ENCODE results near the gene ZBED1. TPM values are rescaled to one million over a fixed set of nuclear protein-coding genes. Genes with fewer than 3 reads are reported as not detected.

Gene ZBED1
- polyA plus RNA-seq (2012; ENCODE audit: insufficient read length, low read depth): 15.1 TPM

DNA sequence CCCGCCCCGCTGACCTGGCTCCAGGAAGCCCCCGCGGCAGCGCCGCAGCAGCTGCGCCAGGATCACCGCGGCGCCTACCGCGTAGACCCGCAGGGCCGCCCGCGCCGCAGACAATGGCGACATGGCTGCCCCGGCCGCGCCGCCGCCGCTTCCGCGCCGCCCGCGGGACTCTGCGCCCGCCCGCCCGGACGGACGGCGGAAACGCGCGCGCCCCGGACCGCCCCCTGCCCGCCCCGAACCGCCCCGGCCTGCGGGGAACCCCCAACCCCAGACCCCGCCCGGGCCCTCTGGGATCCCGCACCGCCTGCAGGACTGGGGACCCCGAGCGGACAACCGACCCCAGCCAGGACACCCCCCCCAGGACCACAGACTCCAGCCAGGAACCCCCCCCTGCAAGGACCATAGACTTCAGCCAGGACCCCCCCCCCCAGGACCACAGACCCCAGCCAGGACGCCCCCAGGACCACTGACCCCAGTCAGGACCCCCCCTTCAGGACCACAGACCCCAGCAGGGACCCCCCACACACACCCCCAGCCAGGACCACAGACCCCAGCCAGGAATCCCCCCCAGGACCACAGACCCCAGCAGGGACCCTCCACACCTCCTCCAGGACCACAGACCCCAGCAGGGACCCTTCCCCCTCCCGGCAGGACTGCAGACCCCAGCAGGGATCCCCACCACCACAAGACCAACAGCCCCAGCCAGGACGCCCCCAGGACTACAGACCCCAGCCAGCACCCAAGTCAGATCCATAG, at the start of gene ZBED1, which contains the start of gene DHRSX:
Gene ZBED1, minus strand, starts transcription at position 174 of the 756 bp plus-strand sequence. CDS start 10,257 bp downstream, outside the sequence.
Gene DHRSX, minus strand, starts transcription at position 174 of the 756 bp plus-strand sequence. Its CDS starts 51 bp downstream, at position 123.
- TF ChIP-seq, protein P1, sequence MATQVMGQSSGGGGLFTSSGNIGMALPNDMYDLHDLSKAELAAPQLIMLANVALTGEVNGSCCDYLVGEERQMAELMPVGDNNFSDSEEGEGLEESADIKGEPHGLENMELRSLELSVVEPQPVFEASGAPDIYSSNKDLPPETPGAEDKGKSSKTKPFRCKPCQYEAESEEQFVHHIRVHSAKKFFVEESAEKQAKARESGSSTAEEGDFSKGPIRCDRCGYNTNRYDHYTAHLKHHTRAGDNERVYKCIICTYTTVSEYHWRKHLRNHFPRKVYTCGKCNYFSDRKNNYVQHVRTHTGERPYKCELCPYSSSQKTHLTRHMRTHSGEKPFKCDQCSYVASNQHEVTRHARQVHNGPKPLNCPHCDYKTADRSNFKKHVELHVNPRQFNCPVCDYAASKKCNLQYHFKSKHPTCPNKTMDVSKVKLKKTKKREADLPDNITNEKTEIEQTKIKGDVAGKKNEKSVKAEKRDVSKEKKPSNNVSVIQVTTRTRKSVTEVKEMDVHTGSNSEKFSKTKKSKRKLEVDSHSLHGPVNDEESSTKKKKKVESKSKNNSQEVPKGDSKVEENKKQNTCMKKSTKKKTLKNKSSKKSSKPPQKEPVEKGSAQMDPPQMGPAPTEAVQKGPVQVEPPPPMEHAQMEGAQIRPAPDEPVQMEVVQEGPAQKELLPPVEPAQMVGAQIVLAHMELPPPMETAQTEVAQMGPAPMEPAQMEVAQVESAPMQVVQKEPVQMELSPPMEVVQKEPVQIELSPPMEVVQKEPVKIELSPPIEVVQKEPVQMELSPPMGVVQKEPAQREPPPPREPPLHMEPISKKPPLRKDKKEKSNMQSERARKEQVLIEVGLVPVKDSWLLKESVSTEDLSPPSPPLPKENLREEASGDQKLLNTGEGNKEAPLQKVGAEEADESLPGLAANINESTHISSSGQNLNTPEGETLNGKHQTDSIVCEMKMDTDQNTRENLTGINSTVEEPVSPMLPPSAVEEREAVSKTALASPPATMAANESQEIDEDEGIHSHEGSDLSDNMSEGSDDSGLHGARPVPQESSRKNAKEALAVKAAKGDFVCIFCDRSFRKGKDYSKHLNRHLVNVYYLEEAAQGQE (IDR thresholded peaks at IDR 0.05; ENCODE audit: insufficient read depth in 1 of 2, low read depth in 2 of 2, low read length in 2 of 2): no peak
- peak; percentile 53; the same call in 1 of the 2 replicates for TF ChIP-seq TAF1 (IDR thresholded peaks at IDR 0.05; ENCODE audit: borderline replicate concordance, insufficient read depth, low read length)

- TF ChIP-seq FOXP2 (optimal IDR thresholded peaks at IDR 0.05; ENCODE audit: borderline replicate concordance, extremely low read depth, extremely low read length, insufficient read depth) (no peak), TAF1 (IDR thresholded peaks at IDR 0.05; ENCODE audit: borderline replicate concordance, insufficient read depth, low read length) (no peak)
- TF ChIP-seq, protein P1 (IDR thresholded peaks at IDR 0.05; ENCODE audit: insufficient read depth in 1 of 2, low read depth in 2 of 2, low read length in 2 of 2): no peak
Observed at GRCh38 chrX:2549876-2550275, 49.1 kb upstream of the ZBED1 start.

DNA sequence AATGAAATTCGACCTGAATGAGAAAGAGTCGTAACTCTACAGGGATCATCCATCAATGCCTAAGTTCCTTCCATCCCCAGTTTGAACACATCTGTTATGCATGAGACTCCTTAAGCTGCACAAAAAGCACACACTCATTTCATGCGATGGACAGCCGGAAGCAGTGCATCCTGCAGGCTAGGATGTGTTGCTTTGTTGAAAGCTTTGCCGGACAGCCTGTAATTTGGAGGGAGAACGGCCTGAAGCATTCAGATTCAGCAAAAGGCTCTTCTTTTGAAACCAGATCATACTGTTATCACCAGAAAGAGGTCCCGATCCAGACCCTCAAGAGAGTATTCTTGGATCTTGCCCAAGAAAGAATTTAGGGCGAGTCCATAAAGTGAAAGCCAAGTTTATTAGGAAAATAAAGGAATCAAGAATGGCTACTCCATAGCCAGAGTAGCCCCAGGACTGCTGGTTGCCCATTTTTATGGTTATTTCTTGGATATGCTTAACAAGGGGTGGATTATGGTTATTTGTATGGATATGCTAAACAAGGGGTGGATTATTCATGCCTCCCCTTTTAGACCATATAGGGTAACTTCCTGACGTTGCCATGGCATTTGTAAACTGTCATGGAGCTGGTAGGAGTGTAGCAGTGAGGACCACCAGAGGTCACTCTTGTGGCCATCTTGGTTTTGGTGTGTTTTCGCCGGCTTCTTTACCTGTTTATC, 48.1 kb upstream of the ZBED1 start:
- no peak for TF ChIP-seq TAF1 (IDR thresholded peaks at IDR 0.05; ENCODE audit: borderline replicate concordance, insufficient read depth, low read length)

- TF ChIP-seq, protein P1 (IDR thresholded peaks at IDR 0.05; ENCODE audit: insufficient read depth in 1 of 2, low read depth in 2 of 2, low read length in 2 of 2): no peak
- TF ChIP-seq TAF1 (IDR thresholded peaks at IDR 0.05; ENCODE audit: borderline replicate concordance, insufficient read depth, low read length) (no peak), SIN3A (IDR thresholded peaks at IDR 0.05; ENCODE audit: borderline replicate concordance, insufficient read depth, low read length) (no peak), FOXP2 (optimal IDR thresholded peaks at IDR 0.05; ENCODE audit: borderline replicate concordance, extremely low read depth, extremely low read length, insufficient read depth) (no peak), POLR2AphosphoS5 (IDR thresholded peaks at IDR 0.05; ENCODE audit: low read depth, low read length) (no peak)
Observed at GRCh38 chrX:2547736-2548135, 47.0 kb upstream of the ZBED1 start.

GRCh38 chrX:2546496-2546895, 45.7 kb upstream of the ZBED1 start:
- TF ChIP-seq, protein P1 (IDR thresholded peaks at IDR 0.05; ENCODE audit: insufficient read depth in 1 of 2, low read depth in 2 of 2, low read length in 2 of 2): no peak
- TF ChIP-seq FOXP2 (optimal IDR thresholded peaks at IDR 0.05; ENCODE audit: borderline replicate concordance, extremely low read depth, extremely low read length, insufficient read depth): no peak
- no peak for TF ChIP-seq SIN3A (IDR thresholded peaks at IDR 0.05; ENCODE audit: borderline replicate concordance, insufficient read depth, low read length)
- TF ChIP-seq TAF1 (IDR thresholded peaks at IDR 0.05; ENCODE audit: borderline replicate concordance, insufficient read depth, low read length): no peak
- TF ChIP-seq POLR2AphosphoS5 (IDR thresholded peaks at IDR 0.05; ENCODE audit: low read depth, low read length): no peak
